HL-60/S4 treated with phorbol 12-myristate 13-acetate at 8.2 ng/mL for 4 days and 3 days (cell line): ENCODE data around the gene LIG1.

Source experiments
- in situ Hi-C: fragments of 300-500 bp; cut with MboI; formaldehyde crosslinking; loops from 2 replicates; pipeline ENCODE4 v1.15.0; 2022; ENCODE audit warnings: low sequenced_read_pairs

LIG1 gene

DNA sequence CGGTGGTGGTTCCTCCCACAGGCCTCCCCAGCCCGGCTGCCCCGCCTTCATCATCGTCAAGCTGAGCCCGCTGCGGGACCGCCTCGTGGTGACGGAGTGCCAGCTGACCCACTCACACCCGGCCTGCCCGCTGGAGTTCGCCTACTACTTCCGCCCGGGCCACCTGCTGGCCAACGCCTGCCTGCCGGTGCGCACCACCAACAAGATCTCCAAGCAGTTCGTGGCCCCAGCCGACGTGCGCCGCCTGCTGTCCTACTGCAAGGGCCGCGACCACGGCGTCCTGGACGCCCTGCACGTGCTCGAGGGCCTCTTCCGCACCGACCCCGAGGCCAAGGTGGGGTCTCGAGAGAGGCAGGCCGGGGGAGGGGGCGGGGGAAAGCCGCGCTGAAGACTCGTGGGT is 12.3 kb upstream of the LIG1 start:
- in situ Hi-C loops, result no loop called here

- in situ Hi-C loops, result no loop called here
Measured at GRCh38 chr19:48181505-48181904, 11.4 kb upstream of the LIG1 start.

DNA sequence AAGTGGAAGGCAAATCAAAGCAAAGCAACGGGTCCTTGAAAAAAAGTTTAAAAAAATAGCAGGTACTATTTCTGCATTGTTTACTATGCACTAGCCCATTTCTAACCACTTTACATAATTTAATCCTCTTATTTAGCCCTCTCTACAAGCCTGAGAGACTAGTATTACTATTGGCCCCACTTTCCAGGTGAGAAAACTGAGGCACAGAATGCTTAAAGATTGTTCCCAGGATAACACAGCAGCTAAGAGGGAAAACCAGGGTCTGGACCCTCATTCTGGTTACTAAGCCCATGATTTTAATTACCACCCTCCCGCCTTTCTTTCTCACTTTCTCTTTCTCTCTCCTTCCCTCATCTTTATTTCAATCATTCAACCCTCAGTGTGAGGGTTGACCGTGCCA is 6.1 kb upstream of the LIG1 start:
- in situ Hi-C loops, result no loop called here

DNA sequence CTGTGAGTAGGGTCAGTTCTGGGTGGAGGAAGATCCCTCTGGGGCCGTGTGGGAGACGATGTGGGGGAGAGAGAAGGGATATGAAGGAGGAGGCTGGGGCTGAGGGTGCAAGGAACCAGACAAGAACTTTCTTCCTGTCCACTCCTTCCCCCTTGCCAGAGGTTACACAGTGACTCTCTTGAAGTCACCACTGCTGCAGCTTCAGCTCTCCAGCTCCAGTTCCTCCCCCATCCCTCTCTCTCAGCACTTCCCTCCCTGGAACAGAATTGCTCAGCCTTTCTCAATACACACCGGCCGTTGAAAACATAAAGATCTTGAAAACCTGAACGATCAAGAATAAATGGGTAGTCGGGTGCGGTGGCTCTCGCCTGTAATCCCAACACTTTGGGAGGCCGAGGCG is 5.4 kb upstream of the LIG1 start:
- in situ Hi-C loops, result no loop called here

GRCh38 chr19:48174445-48175030 is 4.4 kb upstream of the LIG1 start:
- in situ Hi-C loops, result no loop called here

GRCh38 chr19:48171710-48172109 is 1.6 kb upstream of the LIG1 start:
- in situ Hi-C loops, result no loop called here

GRCh38 chr19:48170817-48171347 is 738 bp upstream of the LIG1 start:
- in situ Hi-C loops, result no loop called here

- in situ Hi-C loops, result no loop called here
Measured at GRCh38 chr19:48169578-48169938, 586 bp downstream of the LIG1 start.

- in situ Hi-C loops, result no loop called here
Measured at GRCh38 chr19:48168689-48169088, 1.5 kb downstream of the LIG1 start.

DNA sequence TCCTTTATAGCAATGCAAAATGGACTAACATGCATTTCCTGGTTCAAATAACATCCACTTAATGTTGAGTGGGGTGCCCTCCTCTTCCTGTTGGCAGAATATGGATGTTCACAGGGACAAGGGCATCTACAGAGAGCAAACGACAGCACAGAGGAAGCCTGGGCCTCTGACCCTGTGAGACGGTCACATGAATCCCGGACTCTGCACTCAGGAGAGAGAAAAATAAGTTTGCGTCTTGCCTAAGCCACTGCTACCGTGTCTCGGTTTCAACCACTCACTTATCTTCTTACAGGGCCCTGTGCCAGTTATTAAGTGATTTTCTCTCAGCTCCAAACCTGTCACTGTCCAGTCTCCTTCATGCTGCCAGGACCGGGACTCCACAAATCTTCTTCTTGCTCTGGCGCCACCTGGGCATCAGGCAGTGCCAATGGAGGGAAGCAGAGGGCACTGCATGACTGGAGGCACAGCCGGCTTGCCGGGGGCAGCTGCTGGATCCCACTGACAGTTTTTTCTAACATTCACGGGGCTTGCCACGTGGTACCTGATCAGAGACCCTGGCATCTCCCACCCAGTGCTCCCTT is 11.8 kb downstream of the LIG1 start:
- in situ Hi-C loops, result no loop called here

GRCh38 chr19:48154003-48154402 is 16.1 kb downstream of the LIG1 start:
- in situ Hi-C loops, result no loop called here

- in situ Hi-C loops, result no loop called here
Measured at GRCh38 chr19:48152551-48152950, 17.6 kb downstream of the LIG1 start.

DNA sequence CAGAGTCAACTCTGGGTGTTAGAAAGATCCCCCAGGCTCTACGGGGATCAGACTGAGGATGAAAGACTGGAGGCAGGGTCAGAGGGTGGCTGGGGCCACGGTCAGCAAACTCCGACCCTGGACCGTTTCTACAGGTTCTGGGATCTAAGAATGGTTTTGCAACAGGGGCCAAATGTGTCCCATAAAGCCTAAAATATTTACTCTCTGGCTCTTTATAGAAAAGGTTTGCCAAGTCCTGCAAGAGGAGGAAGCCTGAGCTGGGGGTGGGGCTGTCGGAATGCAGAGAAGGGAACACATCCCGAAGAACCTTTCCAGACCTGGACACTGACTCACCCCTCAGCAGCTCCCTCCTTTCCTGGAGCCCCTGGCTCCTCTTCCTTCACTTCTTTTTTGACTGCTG is 20.7 kb downstream of the LIG1 start:
- in situ Hi-C loops, result no loop called here

DNA sequence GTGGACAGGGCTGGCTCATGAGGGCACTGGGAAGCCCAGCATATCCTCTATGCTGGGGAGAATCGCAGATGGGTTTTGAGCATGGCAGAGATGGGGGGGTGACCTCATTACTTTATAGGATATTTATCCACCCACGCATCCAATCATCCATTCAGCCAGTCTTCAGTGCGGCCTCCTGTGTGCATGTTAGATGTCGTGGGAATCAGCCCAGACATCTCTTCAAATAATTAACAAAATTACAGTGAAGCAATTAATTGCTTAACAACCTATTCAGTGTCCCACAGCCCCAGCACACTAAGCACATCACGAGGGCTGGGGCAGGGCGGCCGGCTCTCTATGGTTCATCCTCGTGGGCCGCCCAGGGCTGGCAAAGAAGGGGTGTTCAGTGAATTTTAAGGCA is 21.6 kb downstream of the LIG1 start:
- in situ Hi-C loops, result no loop called here

DNA sequence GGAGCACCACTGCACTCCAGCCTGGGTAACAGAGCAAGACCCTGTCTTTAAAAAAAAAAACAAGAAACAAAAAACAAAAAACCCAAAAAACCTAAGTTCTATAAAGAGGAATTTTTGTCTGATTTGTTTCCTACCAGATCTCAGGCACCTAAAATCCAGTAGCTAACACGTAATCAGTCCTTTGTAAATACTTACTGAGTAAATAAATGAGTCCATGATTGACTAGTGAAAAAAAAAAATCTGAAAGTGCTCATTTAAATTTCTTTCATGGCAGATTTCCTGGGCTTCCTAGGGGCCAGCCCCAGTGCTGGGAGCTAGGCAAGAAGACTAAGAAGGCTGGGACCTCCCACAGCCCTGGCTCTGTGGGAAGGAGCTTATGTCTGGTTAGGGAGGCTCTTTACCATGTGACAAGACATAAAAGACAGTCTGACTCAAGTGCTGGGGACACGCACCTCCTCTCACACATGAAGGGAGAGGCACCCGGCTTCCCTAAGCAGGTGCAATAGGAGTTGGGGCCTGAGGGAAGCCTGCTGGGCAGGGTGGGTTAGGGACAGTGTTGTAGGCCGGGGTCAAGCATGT is 22.5 kb downstream of the LIG1 start:
- in situ Hi-C loops, result no loop called here

GRCh38 chr19:48139053-48139452 is 31.1 kb downstream of the LIG1 start:
- in situ Hi-C loops, result no loop called here

DNA sequence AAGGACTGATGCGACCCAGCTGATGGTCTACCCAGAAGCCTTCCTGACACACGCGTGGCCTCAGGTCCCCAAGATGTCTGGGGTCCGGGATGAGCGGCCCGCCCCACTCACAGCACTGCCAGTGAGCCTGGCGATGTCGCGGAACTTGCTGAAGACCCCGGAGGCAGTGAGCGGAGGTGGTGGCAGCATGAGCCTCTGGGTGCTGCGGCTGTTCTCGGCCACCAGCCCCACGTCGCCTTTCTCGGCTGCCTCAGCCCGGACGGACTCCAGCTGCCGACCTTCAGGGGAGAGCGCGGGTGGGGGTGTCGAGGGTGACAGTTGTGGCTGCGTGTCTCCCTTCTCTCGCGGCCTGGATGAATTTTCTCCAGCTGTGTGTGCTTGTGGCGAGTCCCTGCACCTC is 32.7 kb downstream of the LIG1 start:
- in situ Hi-C loops, result no loop called here

GRCh38 chr19:48136547-48136946 is 33.6 kb downstream of the LIG1 start:
- in situ Hi-C loops, result no loop called here

DNA sequence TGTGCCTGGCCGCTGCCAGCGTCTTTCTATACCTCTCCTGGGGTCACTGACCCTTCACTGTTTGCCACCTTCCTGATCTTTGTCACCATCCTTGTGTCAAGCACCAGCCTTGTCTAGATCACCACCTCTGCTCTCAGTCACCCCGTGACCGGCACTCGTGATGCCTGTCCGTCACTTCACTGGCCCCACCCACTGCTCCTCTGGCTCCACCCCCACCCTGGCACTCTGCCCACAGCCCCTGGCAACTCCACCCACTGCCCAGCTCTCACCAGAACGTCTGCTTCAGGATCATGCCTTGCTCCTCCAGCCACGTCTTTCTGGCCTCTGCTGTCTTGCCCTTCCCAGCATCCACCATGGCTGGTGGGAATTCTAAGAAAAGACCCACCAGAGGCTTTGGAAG is 34.7 kb downstream of the LIG1 start:
- in situ Hi-C loops, result no loop called here

- in situ Hi-C loops, result no loop called here
Measured at GRCh38 chr19:48133094-48133493, 37.0 kb downstream of the LIG1 start.

- in situ Hi-C loops, result no loop called here
Measured at GRCh38 chr19:48127561-48127960, 42.6 kb downstream of the LIG1 start.

GRCh38 chr19:48123907-48124651 is 46.1 kb downstream of the LIG1 start:
- in situ Hi-C loops, result no loop called here
